Endodermal cell (in vitro differentiated cells): Measurements from ENCODE around the gene CD99. TPM values are rescaled to one million over a fixed set of nuclear protein-coding genes. Genes with fewer than 3 reads are reported as not detected.
"Not testable (repeated sequence)": the region's sequence is repeated elsewhere in the genome, so short reads cannot be mapped to it uniquely, and the experiment has no call there.

Experiments
- DNase-seq: peaks from one replicate; pipeline ENCODE4 v3.0.0-alpha.2; 2017
- H3K27ac ChIP-seq: 2 replicates; pipeline ENCODE4 v1.5.1; 2013; ENCODE audit warnings: mild to moderate bottlenecking, low read depth, low read length, moderate library complexity
- H3K27me3 ChIP-seq: 2 replicates; pipeline ENCODE4 v1.6.1; 2013; ENCODE audit warnings: mild to moderate bottlenecking, low read length, moderate library complexity; ENCODE audit not compliant: insufficient read depth, control insufficient read depth, poor library complexity, severe bottlenecking
- H3K36me3 ChIP-seq: 2 replicates; pipeline ENCODE4 v1.7.0; 2013; ENCODE audit warnings: mild to moderate bottlenecking, low read length, moderate library complexity; ENCODE audit not compliant: control insufficient read depth, insufficient read depth
- H3K4me1 ChIP-seq: one replicate; pipeline ENCODE4 v1.7.0; 2013; ENCODE audit warnings: low read length; ENCODE audit not compliant: control insufficient read depth, insufficient read depth
- H3K4me3 ChIP-seq: 2 replicates; pipeline ENCODE4 v1.5.1; 2013; ENCODE audit warnings: mild to moderate bottlenecking, low read length, moderate library complexity
- H3K9ac ChIP-seq: 2 replicates; pipeline ENCODE4 v1.6.1; 2013; ENCODE audit warnings: mild to moderate bottlenecking, low read length, moderate library complexity; ENCODE audit not compliant: poor library complexity, severe bottlenecking; ENCODE audit errors: extremely low read depth
- H3K9me3 ChIP-seq: 2 replicates; pipeline ENCODE4 v1.6.1; 2013; ENCODE audit warnings: mild to moderate bottlenecking, low read length, moderate library complexity; ENCODE audit not compliant: control insufficient read depth
- H3K27ac Mint-ChIP-seq: 2 replicates; pipeline ENCODE4 v1.8.0; 2020; ENCODE audit warnings: mixed read lengths
- H3K27me3 Mint-ChIP-seq: 2 replicates; pipeline ENCODE4 v1.8.0; 2021; ENCODE audit warnings: mild to moderate bottlenecking, mixed read lengths; ENCODE audit not compliant: insufficient read depth
- H3K36me3 Mint-ChIP-seq: 2 replicates; pipeline ENCODE4 v1.8.0; 2020; ENCODE audit warnings: low read depth, mixed read lengths
- H3K4me1 Mint-ChIP-seq: 2 replicates; pipeline ENCODE4 v1.8.0; 2020; ENCODE audit warnings: mixed read lengths
- H3K4me3 Mint-ChIP-seq: 2 replicates; pipeline ENCODE4 v1.8.0; 2020; ENCODE audit warnings: mild to moderate bottlenecking, moderate library complexity, mixed read lengths
- H3K9me3 Mint-ChIP-seq: 2 replicates; pipeline ENCODE4 v1.8.0; 2020; ENCODE audit warnings: mild to moderate bottlenecking, mixed read lengths
- WGBS, 2 experiments: methylation state at CpG; one replicate each; pipeline versions ENCODE4 v1.1.5 to v1.1.7; 2013; ENCODE audit warnings: missing lambda C conversion rate in 2 of 2, mixed read lengths in 1 of 2; ENCODE audit not compliant: insufficient coverage in 1 of 2, insufficient read length in 1 of 2; 5-methylcytosine and 5-hydroxymethylcytosine counted together
- total RNA-seq, 2 donors: library from RNA; stranded (reverse); fragmentation: NEBNext Ultra II Directional in 1 of 2; extraction: Animal tissue kit (Norgen Biotek cat#: 25700) in 1 of 2; gene quantifications; 2 replicates in 1 of 2; 3 replicates in 1 of 2; pipeline ENCODE4 v1.2.1, GENCODE V29; 2021
- TF ChIP-seq, protein P1 (sequence below): fragments of 200-600 bp; sonication (generic); conservative IDR thresholded peaks from 2 replicates; pipeline ENCODE4 v1.5.0; 2021; ENCODE audit warnings: antibody characterized with exemption, mild to moderate bottlenecking

The CD99 gene
- total RNA-seq, 2 donors from 2014 or later = 314 to 397 TPM

- no peak overlapping the region for H3K9ac ChIP-seq
- no peaks in the 10 kb centered on the region for H3K27me3 ChIP-seq
- TF ChIP-seq, protein P1, sequence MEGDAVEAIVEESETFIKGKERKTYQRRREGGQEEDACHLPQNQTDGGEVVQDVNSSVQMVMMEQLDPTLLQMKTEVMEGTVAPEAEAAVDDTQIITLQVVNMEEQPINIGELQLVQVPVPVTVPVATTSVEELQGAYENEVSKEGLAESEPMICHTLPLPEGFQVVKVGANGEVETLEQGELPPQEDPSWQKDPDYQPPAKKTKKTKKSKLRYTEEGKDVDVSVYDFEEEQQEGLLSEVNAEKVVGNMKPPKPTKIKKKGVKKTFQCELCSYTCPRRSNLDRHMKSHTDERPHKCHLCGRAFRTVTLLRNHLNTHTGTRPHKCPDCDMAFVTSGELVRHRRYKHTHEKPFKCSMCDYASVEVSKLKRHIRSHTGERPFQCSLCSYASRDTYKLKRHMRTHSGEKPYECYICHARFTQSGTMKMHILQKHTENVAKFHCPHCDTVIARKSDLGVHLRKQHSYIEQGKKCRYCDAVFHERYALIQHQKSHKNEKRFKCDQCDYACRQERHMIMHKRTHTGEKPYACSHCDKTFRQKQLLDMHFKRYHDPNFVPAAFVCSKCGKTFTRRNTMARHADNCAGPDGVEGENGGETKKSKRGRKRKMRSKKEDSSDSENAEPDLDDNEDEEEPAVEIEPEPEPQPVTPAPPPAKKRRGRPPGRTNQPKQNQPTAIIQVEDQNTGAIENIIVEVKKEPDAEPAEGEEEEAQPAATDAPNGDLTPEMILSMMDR = no peak
- Mint-ChIP-seq H3K4me3 (no peak overlapping the region), H3K9me3 (peaks cover 18% of the 10 kb centered on the region), H3K27me3 (no peaks in the 10 kb centered on the region), H3K4me1 (peaks cover 20% of the 10 kb centered on the region), H3K27ac (no peak overlapping the region), H3K36me3 (peaks cover 88% of the 10 kb centered on the region)
- WGBS, 2 experiments = 100% methylated on average over 2 of the region's 2 CpGs
- peaks cover 87% of the 10 kb centered on the region for H3K36me3 ChIP-seq
- H3K4me1 ChIP-seq = peaks cover 3% of the 10 kb centered on the region
- peaks cover 18% of the 10 kb centered on the region for H3K9me3 ChIP-seq
- H3K4me3 ChIP-seq = no peak overlapping the region
- no peak overlapping the region for H3K27ac ChIP-seq
- no peak for DNase-seq
Measured at GRCh38 chrX:2718821-2719220, 27.7 kb downstream of the CD99 start.

DNA sequence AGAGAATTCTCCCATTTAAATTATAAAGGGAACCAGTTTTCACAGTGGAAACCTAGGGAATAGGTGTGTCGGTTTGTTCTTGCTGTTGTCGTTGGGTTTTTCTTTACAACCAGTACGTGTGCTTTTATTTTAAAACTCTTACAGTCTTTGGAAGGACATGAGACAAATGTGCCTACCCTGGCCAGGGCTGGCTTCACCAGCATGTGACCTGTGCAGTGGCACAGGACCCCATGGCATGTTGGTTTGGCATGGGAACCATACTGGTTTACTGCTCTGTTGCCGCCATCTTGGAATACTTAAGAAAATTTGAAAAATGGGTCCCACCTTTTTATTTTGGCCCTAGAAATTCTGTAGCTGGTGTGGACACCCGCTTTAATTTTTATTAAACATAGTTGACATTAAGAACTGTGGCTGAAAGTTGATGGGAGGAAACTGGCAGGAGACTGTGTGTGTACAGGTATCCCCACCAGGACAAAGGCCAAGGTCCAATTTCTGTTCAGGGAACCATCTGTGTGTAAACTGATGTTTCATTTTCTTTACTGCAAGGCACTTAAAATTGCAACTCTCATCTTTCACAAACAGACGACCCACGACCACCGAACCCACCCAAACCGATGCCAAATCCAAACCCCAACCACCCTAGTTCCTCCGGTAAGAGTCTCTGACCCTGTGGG, 28.8 kb downstream of the CD99 start:
- peaks cover 13% of the 10 kb centered on the region for H3K4me1 Mint-ChIP-seq
- no peak for DNase-seq
- Histone ChIP-seq H3K4me3 (no peak overlapping the region), H3K4me1 (peaks cover under 1% of the 10 kb centered on the region), H3K27me3 (no peaks in the 10 kb centered on the region), H3K27ac (no peak overlapping the region), H3K9ac (no peak overlapping the region), H3K9me3 (peaks cover 18% of the 10 kb centered on the region), H3K36me3 (peaks cover 86% of the 10 kb centered on the region)
- no peak overlapping the region for H3K4me3 Mint-ChIP-seq
- peaks cover 89% of the 10 kb centered on the region for H3K36me3 Mint-ChIP-seq
- H3K27ac Mint-ChIP-seq = no peak overlapping the region
- 96 to 97% methylated on average over 8 to 10 of the region's 10 CpGs for WGBS, 2 experiments
- peaks cover 15% of the 10 kb centered on the region for H3K9me3 Mint-ChIP-seq
- TF ChIP-seq, protein P1 = no peak
- H3K27me3 Mint-ChIP-seq = no peaks in the 10 kb centered on the region

GRCh38 chrX:2723286-2723879, 32.3 kb downstream of the CD99 start:
- no peak overlapping the region for H3K4me3 Mint-ChIP-seq
- H3K36me3 ChIP-seq = peaks cover 91% of the 10 kb centered on the region
- H3K4me3 ChIP-seq = no peak overlapping the region
- H3K4me1 Mint-ChIP-seq = no peaks in the 10 kb centered on the region
- peaks cover 89% of the 10 kb centered on the region for H3K36me3 Mint-ChIP-seq
- peaks cover 5% of the 10 kb centered on the region for H3K9me3 Mint-ChIP-seq
- TF ChIP-seq, protein P1 = no peak
- no peaks in the 10 kb centered on the region for H3K4me1 ChIP-seq
- H3K27ac Mint-ChIP-seq = no peak overlapping the region
- WGBS, 2 experiments = 95 to 97% methylated on average over 5 to 20 of the region's 20 CpGs
- H3K9ac ChIP-seq = no peak overlapping the region
- peaks cover 18% of the 10 kb centered on the region for H3K9me3 ChIP-seq
- no peaks in the 10 kb centered on the region for H3K27me3 ChIP-seq
- H3K27me3 Mint-ChIP-seq = no peaks in the 10 kb centered on the region
- no peak overlapping the region for H3K27ac ChIP-seq
- no peak for DNase-seq

DNA sequence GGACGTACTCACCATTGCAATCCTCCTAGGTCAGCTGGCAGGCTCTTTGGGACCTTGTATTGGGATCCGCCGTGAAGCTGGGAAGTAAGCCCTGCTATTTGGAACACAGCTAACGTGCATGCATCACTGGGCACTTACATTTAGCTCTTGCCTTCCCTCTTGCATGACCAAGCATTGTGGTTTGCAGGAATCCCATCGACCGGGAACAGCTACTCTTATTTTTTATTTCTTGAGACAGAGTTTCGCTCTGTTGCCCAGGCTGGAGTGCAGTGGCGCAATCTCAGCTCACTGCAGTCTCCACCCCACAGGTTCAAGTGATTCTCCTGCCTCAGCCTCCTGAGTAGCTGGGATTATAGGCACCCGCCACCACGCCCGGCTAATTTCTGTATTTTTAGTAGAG, 36.2 kb downstream of the CD99 start:
- 92 to 97% methylated on average over 6 to 11 of the region's 11 CpGs for WGBS, 2 experiments
- not testable (repeated sequence) for H3K27ac Mint-ChIP-seq, H3K4me1 Mint-ChIP-seq, H3K4me3 Mint-ChIP-seq, H3K9me3 Mint-ChIP-seq, H3K27ac ChIP-seq, H3K9ac ChIP-seq, H3K9me3 ChIP-seq, H3K27me3 Mint-ChIP-seq, H3K4me1 ChIP-seq, H3K27me3 ChIP-seq, DNase-seq, H3K4me3 ChIP-seq
- peaks cover 77% of the 10 kb centered on the region for H3K36me3 ChIP-seq
- peaks cover 90% of the 10 kb centered on the region for H3K36me3 Mint-ChIP-seq
